Stimulated activated memory B cell treated with anti-CD40 and anti-IgM and Interleukin-4, amounts not matched to agents 10 μg/mL and 1 μg/mL and 100 μg/mL, for 72 hours (primary cell): Measurements from ENCODE around the gene MACC1.

Experiments used
- ATAC-seq: fragments of 150-1000 bp; cut with Tn5 transposase; 2 replicates; pipeline ENCODE4 v1.10.0; 2021
- H3K27ac Mint-ChIP-seq: one replicate; pipeline ENCODE4 v1.8.0; 2022; ENCODE audit warnings: mild to moderate bottlenecking, mixed read lengths
- H3K27me3 Mint-ChIP-seq: one replicate; pipeline ENCODE4 v1.8.0; 2022; ENCODE audit warnings: mixed read lengths
- H3K36me3 Mint-ChIP-seq: one replicate; pipeline ENCODE4 v1.8.0; 2022; ENCODE audit warnings: mixed read lengths
- H3K4me1 Mint-ChIP-seq: one replicate; pipeline ENCODE4 v1.8.0; 2022; ENCODE audit warnings: mixed read lengths
- H3K4me3 Mint-ChIP-seq: one replicate; pipeline ENCODE4 v1.8.0; 2022; ENCODE audit warnings: mild to moderate bottlenecking, moderate library complexity, mixed read lengths
- H3K9me3 Mint-ChIP-seq: one replicate; pipeline ENCODE4 v1.8.0; 2022; ENCODE audit warnings: mixed read lengths

Gene MACC1

GRCh38 chr7:20201380-20201779 lies 15.8 kb downstream of the MACC1 start:
- Mint-ChIP-seq H3K4me1 (peaks cover 34% of the 10 kb centered on the region), H3K27me3 (no peaks in the 10 kb centered on the region), H3K9me3 (no peaks in the 10 kb centered on the region), H3K4me3 (no peak overlapping the region), H3K36me3 (peaks cover 9% of the 10 kb centered on the region), H3K27ac (peak overlapping the region; percentile 90)
- ATAC-seq = peak; percentile 77

GRCh38 chr7:20200971-20201370 lies 16.2 kb downstream of the MACC1 start:
- peaks cover 6% of the 10 kb centered on the region for H3K36me3 Mint-ChIP-seq
- no peaks in the 10 kb centered on the region for H3K9me3 Mint-ChIP-seq
- no peak overlapping the region for H3K4me3 Mint-ChIP-seq
- H3K27me3 Mint-ChIP-seq = no peaks in the 10 kb centered on the region
- H3K27ac Mint-ChIP-seq = peak overlapping the region; percentile 90
- peak; percentile 64 for ATAC-seq
- H3K4me1 Mint-ChIP-seq = peaks cover 34% of the 10 kb centered on the region

GRCh38 chr7:20200361-20200760 lies 16.8 kb downstream of the MACC1 start:
- no peak overlapping the region for H3K4me3 Mint-ChIP-seq
- H3K9me3 Mint-ChIP-seq = no peaks in the 10 kb centered on the region
- H3K36me3 Mint-ChIP-seq = peaks cover 6% of the 10 kb centered on the region
- H3K4me1 Mint-ChIP-seq = peaks cover 34% of the 10 kb centered on the region
- H3K27ac Mint-ChIP-seq = peak overlapping the region; percentile 90
- no peak for ATAC-seq
- H3K27me3 Mint-ChIP-seq = no peaks in the 10 kb centered on the region

DNA sequence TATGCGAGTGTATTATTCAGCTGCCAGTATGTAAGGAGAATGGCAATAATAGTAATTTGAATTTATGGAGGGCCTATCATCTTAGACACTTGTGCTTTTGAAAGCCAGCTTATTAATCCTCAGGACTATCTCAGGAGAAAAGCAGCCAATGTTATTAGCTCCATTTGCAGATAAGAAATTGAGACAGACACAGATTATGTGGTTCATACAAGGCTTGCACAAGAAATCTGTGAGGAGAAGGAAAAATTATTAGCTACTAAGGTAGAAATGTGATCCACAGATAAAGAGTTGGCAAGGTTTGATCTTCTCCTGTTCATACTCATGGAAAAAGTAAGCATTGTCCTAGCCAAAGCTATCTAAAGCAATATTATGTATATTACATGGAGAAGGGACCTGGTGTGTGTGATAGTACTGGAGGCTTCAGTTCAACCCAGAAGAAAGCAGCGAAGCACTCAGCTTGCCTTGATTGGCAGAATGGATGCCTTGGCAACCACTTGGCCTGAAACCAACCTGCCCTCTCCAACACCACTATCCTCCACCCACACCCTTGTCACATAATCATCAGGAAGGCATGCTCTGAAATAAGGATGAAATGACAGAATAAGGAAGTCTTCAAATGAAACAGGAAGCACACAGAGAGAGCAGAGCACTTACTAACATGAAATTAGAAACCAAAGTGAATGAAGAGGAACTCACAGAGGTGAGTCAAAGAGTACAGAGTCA lies 18.0 kb downstream of the MACC1 start:
- Mint-ChIP-seq H3K27ac (peak overlapping the region; percentile 63), H3K4me3 (peak overlapping the region; percentile 53)
- peak; percentile 91 for ATAC-seq

DNA sequence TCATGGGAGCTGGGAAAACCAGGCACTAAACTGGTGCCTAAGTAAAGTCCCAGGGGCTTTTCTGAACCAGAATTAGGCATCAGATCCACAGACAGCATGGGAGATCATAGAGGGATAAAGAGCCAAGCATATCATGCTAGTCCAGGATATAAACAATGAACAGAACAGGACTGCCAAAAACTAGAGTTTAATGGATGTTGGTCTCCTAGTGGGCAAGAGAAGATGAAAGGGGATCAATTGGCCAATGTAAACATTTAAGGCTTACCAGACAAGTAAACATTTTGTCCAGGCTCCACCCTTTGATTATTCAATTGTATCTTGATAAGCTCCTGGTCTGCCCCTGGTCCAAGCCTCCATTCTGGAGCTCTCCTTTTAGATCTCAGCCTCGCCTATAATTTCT lies 18.9 kb downstream of the MACC1 start:
- Mint-ChIP-seq H3K4me3 (no peak overlapping the region), H3K27ac (peak overlapping the region; percentile 87), H3K36me3 (peaks cover 9% of the 10 kb centered on the region), H3K4me1 (peaks cover 46% of the 10 kb centered on the region), H3K27me3 (no peaks in the 10 kb centered on the region), H3K9me3 (no peaks in the 10 kb centered on the region)
- no peak for ATAC-seq

More for the DNA sequence above, 18.0 kb downstream of the MACC1 start:
- peaks cover 9% of the 10 kb centered on the region for H3K36me3 Mint-ChIP-seq
- no peaks in the 10 kb centered on the region for H3K27me3 Mint-ChIP-seq
- peaks cover 39% of the 10 kb centered on the region for H3K4me1 Mint-ChIP-seq
- no peaks in the 10 kb centered on the region for H3K9me3 Mint-ChIP-seq

GRCh38 chr7:20197837-20198236 lies 19.3 kb downstream of the MACC1 start:
- Mint-ChIP-seq H3K4me1 (peaks cover 47% of the 10 kb centered on the region), H3K27ac (peak overlapping the region; percentile 87), H3K4me3 (no peak overlapping the region), H3K36me3 (peaks cover 9% of the 10 kb centered on the region), H3K9me3 (no peaks in the 10 kb centered on the region), H3K27me3 (no peaks in the 10 kb centered on the region)
- no peak for ATAC-seq

- peaks cover 9% of the 10 kb centered on the region for H3K36me3 Mint-ChIP-seq
- no peak for ATAC-seq
- H3K4me3 Mint-ChIP-seq = no peak overlapping the region
- no peak overlapping the region for H3K27ac Mint-ChIP-seq
- H3K4me1 Mint-ChIP-seq = peaks cover 47% of the 10 kb centered on the region
- no peaks in the 10 kb centered on the region for H3K27me3 Mint-ChIP-seq
- no peaks in the 10 kb centered on the region for H3K9me3 Mint-ChIP-seq
Observed at GRCh38 chr7:20197125-20197748, 19.9 kb downstream of the MACC1 start.

- H3K36me3 Mint-ChIP-seq = peaks cover 13% of the 10 kb centered on the region
- no peak overlapping the region for H3K4me3 Mint-ChIP-seq
- H3K27me3 Mint-ChIP-seq = no peaks in the 10 kb centered on the region
- no peak for ATAC-seq
- H3K27ac Mint-ChIP-seq = peak overlapping the region; percentile 81
- H3K9me3 Mint-ChIP-seq = peaks cover 3% of the 10 kb centered on the region
- H3K4me1 Mint-ChIP-seq = peaks cover 37% of the 10 kb centered on the region
Observed at GRCh38 chr7:20194343-20194995, 22.7 kb downstream of the MACC1 start.

GRCh38 chr7:20193873-20194272 lies 23.3 kb downstream of the MACC1 start:
- peaks cover 17% of the 10 kb centered on the region for H3K36me3 Mint-ChIP-seq
- H3K4me3 Mint-ChIP-seq = no peak overlapping the region
- H3K9me3 Mint-ChIP-seq = peaks cover 4% of the 10 kb centered on the region
- peak overlapping the region; percentile 81 for H3K27ac Mint-ChIP-seq
- H3K4me1 Mint-ChIP-seq = peaks cover 31% of the 10 kb centered on the region
- no peaks in the 10 kb centered on the region for H3K27me3 Mint-ChIP-seq
- ATAC-seq = no peak

- peaks cover 23% of the 10 kb centered on the region for H3K36me3 Mint-ChIP-seq
- peaks cover 36% of the 10 kb centered on the region for H3K4me1 Mint-ChIP-seq
- peaks cover 8% of the 10 kb centered on the region for H3K9me3 Mint-ChIP-seq
- H3K27ac Mint-ChIP-seq = peak overlapping the region; percentile 81
- peak; percentile 72 for ATAC-seq
- H3K27me3 Mint-ChIP-seq = no peaks in the 10 kb centered on the region
- peak overlapping the region; percentile 36 for H3K4me3 Mint-ChIP-seq
Observed at GRCh38 chr7:20193242-20193777, 23.9 kb downstream of the MACC1 start.

GRCh38 chr7:20191391-20191869 lies 25.8 kb downstream of the MACC1 start:
- Mint-ChIP-seq H3K4me3 (no peak overlapping the region), H3K4me1 (peaks cover 41% of the 10 kb centered on the region), H3K27ac (peak overlapping the region; percentile 57), H3K36me3 (peaks cover 33% of the 10 kb centered on the region), H3K27me3 (no peaks in the 10 kb centered on the region), H3K9me3 (peaks cover 15% of the 10 kb centered on the region)
- no peak for ATAC-seq

- H3K4me1 Mint-ChIP-seq = peaks cover 41% of the 10 kb centered on the region
- H3K36me3 Mint-ChIP-seq = peaks cover 31% of the 10 kb centered on the region
- peaks cover 15% of the 10 kb centered on the region for H3K9me3 Mint-ChIP-seq
- H3K27ac Mint-ChIP-seq = peak overlapping the region; percentile 57
- H3K27me3 Mint-ChIP-seq = no peaks in the 10 kb centered on the region
- peak; percentile 67 for ATAC-seq
- H3K4me3 Mint-ChIP-seq = no peak overlapping the region
Observed at GRCh38 chr7:20190560-20191390, 26.4 kb downstream of the MACC1 start.

DNA sequence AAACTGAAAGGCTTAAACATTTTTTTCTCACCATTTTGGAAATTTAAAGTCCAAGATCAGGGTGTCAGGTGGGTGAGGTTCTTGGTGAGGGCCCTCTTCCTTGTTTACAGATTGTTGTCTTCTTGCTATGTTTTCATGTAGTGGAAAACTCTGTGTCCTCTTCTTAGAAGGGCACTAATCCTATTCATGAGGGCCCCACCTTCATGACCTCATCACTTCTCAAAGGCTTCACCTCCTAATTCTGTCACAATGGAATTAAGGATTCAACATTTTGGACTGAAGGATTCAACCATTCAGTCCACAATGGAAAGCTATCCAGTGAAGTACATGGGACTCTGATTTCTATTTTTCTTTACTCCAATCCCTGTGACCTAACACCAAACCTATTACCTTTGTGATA lies 27.3 kb downstream of the MACC1 start:
- Mint-ChIP-seq H3K27me3 (no peaks in the 10 kb centered on the region), H3K27ac (peak overlapping the region; percentile 49), H3K4me1 (peaks cover 37% of the 10 kb centered on the region), H3K4me3 (no peak overlapping the region), H3K9me3 (peaks cover 15% of the 10 kb centered on the region), H3K36me3 (peaks cover 24% of the 10 kb centered on the region)
- no peak for ATAC-seq

DNA sequence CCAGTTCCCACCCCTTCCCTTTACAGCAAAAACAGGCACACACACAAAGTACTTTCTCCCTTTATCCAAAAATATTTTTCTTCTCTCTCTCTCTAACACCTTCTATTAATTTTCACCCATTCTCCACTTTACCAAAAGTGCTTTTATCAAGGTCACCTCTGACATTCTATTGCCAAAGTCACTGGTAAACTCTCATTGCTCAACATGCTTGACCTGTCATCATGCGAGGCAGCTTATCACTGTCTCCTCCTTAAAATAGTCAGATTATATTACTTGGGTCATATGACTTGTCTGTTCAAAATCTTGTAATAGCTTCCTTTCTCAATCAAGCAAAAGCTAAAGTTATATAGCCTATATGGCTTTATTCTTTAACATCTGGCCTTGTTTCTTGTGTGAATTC lies 28.6 kb downstream of the MACC1 start:
- Mint-ChIP-seq H3K36me3 (peaks cover 24% of the 10 kb centered on the region), H3K27me3 (no peaks in the 10 kb centered on the region), H3K4me1 (peaks cover 33% of the 10 kb centered on the region), H3K4me3 (no peak overlapping the region), H3K27ac (peak overlapping the region; percentile 43), H3K9me3 (peaks cover 15% of the 10 kb centered on the region)
- no peak for ATAC-seq
